Measurements from ENCODE around the gene RAB24. TPM values are rescaled to one million over a fixed set of nuclear protein-coding genes. Genes with fewer than 3 reads are reported as not detected.

RAB24 gene
- total RNA-seq, 4 donors from 2014 or later, result 18.7 to 53.3 (median 26.3) TPM

DNA sequence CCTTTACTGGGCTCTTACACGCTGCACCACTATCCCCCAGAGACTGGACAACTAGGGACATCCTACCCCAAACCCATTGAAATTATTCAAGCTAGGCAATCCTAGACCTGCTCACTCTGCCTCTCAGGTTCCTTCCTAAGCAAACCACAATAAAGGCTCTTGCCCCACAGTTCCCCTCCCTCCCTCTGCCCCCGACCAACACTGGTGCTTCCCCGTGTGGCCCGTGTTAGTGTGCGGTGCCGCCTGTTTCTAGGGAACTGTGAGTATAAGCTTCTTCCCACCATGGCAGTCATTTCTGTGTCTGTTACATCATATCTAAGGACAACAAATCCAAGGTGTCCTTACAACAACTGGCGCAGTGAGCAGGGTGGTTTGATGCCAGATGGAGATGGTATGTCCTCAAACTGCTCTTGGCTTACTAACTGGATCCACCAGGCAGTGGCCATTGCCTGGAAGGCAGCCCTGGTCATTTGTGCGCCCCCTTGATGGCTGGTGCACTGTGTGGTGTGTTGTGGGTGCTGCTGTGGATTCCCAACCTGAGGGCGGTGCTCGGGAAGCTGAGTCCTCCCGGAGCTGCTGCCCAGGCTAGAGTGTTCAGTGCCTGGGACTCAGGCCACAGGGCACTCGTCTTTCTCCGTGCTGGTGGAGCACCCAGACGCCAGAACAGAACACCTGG, 16.5 kb upstream of the RAB24 start:
- DNase-seq, result no peak
- intact Hi-C loops (cut with DNase I), result loop anchor here (5.0 kb wide), 2 partner anchors 137 to 182 kb away; no protein-coding TSS in a partner anchor
- TF ChIP-seq, protein P1, sequence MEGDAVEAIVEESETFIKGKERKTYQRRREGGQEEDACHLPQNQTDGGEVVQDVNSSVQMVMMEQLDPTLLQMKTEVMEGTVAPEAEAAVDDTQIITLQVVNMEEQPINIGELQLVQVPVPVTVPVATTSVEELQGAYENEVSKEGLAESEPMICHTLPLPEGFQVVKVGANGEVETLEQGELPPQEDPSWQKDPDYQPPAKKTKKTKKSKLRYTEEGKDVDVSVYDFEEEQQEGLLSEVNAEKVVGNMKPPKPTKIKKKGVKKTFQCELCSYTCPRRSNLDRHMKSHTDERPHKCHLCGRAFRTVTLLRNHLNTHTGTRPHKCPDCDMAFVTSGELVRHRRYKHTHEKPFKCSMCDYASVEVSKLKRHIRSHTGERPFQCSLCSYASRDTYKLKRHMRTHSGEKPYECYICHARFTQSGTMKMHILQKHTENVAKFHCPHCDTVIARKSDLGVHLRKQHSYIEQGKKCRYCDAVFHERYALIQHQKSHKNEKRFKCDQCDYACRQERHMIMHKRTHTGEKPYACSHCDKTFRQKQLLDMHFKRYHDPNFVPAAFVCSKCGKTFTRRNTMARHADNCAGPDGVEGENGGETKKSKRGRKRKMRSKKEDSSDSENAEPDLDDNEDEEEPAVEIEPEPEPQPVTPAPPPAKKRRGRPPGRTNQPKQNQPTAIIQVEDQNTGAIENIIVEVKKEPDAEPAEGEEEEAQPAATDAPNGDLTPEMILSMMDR (IDR thresholded peaks at IDR 0.05), result no peak
- no peak for TF ChIP-seq POLR2A (IDR thresholded peaks at IDR 0.05)
- H3K27ac ChIP-seq, result no peak overlapping the region
- WGBS, 2 donors, result 95 to 96% methylated on average over 9 to 14 of the region's 14 CpGs
- H3K4me1 ChIP-seq, result no peaks in the 10 kb centered on the region
- H3K4me3 ChIP-seq (replicated peaks in 1 of 3), result no peak overlapping the region
- no peaks in the 10 kb centered on the region for H3K27me3 ChIP-seq
- H3K36me3 ChIP-seq, result no peaks in the 10 kb centered on the region
- no peaks in the 10 kb centered on the region for H3K9me3 ChIP-seq

DNA sequence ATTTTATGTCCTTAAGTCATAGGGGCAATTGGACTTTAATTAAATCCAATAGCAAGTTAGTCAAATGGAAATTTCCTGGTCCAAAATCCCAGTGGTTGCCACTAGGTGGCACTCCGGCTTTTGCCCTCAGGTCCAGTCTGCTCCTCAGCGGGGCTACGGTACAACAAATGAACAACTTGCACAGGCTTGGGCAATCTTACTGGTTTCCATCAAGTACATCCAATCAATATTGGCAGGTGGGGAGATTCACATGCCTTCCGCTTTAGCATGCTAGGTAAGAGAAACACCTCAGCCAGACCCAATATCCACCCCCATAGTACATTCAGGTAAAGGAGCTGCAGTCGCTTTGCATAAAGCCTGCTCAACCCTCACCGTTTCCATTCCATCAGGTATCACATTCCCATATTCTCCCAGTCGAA, 14.4 kb upstream of the RAB24 start:
- peak; percentile 81 to 85 for DNase-seq
- no peaks in the 10 kb centered on the region for H3K4me1 ChIP-seq
- H3K27me3 ChIP-seq, result no peaks in the 10 kb centered on the region
- no peak for TF ChIP-seq POLR2A (IDR thresholded peaks at IDR 0.05)
- TF ChIP-seq, protein P1 (IDR thresholded peaks at IDR 0.05), result peak; percentile 74 to 86 (median 83)
- H3K4me3 ChIP-seq (replicated peaks in 1 of 3), result no peak overlapping the region
- H3K36me3 ChIP-seq, result no peaks in the 10 kb centered on the region
- H3K9me3 ChIP-seq, result no peaks in the 10 kb centered on the region
- H3K27ac ChIP-seq, result no peak overlapping the region
- WGBS, 2 donors, result 33 to 37% methylated on average over 7 of the region's 7 CpGs
- intact Hi-C loops (cut with DNase I), result loop anchor here (5.0 kb wide), 2 partner anchors 139 to 184 kb away; no protein-coding TSS in a partner anchor

DNA sequence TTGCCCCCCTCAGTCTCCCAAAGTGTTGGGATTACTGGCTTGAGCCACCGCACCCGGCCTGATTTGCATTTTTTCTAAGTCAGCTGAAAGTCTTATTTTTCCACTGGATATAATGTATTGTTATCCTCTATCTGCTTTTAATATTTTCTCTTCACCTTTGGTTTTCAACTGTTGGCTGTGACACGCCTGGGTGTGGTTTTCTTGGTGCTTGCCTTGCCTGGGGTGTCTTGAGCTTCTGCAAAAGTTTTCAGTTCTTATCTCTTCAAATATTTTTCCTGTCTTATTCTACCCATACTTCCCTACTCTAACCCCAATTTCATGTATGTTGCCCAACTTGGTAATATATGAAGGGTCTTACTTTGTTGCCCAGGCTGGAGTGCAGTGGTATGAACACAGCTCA, 12.5 kb upstream of the RAB24 start:
- no peaks in the 10 kb centered on the region for H3K27me3 ChIP-seq
- no peaks in the 10 kb centered on the region for H3K36me3 ChIP-seq
- no peaks in the 10 kb centered on the region for H3K9me3 ChIP-seq
- DNase-seq, result no peak
- H3K4me1 ChIP-seq, result peaks cover 14 to 15% of the 10 kb centered on the region in 2 donors
- no peak overlapping the region for H3K4me3 ChIP-seq (replicated peaks in 1 of 3)
- intact Hi-C loops (cut with DNase I), result loop anchor here (5.0 kb wide), 2 partner anchors 141 to 186 kb away; no protein-coding TSS in a partner anchor
- WGBS, 2 donors, result 83 to 99% methylated on average over 3 of the region's 3 CpGs
- H3K27ac ChIP-seq, result no peak overlapping the region
- TF ChIP-seq, protein P1 (IDR thresholded peaks at IDR 0.05), result no peak
- no peak for TF ChIP-seq POLR2A (IDR thresholded peaks at IDR 0.05)

DNA sequence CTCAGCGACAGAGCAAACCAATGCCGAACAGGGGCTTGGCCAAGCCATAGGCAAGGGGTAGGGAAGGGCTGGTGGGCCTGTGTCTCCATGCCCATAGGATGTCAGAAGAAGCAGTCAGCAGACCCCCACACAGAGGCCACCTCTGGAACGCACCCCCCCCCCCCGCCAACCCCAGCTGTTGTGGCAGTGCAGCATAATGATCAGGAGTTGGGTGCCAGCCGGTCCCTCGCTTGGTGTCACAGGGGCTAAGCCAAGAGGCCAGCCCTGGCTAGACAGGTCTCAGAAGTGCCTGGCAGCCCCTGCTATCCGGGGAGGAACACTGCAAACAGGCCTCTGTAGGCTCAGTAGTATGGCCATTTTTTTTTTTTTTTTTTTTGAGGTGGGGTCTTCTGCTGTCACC, 11.9 kb upstream of the RAB24 start:
- H3K4me1 ChIP-seq, result peaks cover 14 to 20% of the 10 kb centered on the region in 2 donors
- H3K27ac ChIP-seq, result no peak overlapping the region
- H3K27me3 ChIP-seq, result no peaks in the 10 kb centered on the region
- intact Hi-C loops (cut with DNase I), result loop anchor here (5.0 kb wide), 2 partner anchors 142 to 187 kb away; no protein-coding TSS in a partner anchor
- no peak overlapping the region for H3K4me3 ChIP-seq (replicated peaks in 1 of 3)
- no peaks in the 10 kb centered on the region for H3K36me3 ChIP-seq
- no peak for DNase-seq
- no peak for TF ChIP-seq POLR2A (IDR thresholded peaks at IDR 0.05)
- TF ChIP-seq, protein P1 (IDR thresholded peaks at IDR 0.05), result no peak
- 86% methylated on average over 7 of the region's 7 CpGs; no CpG with 5 or more reads in 1 of the 2 donors for WGBS, 2 donors
- no peaks in the 10 kb centered on the region for H3K9me3 ChIP-seq

All from thyroid gland (tissue), 4 donors.